CMK (cell line): ENCODE measurements around the gene RSBN1.
"Not testable (repeated sequence)": the region's sequence is repeated elsewhere in the genome, so short reads cannot be mapped to it uniquely, and the experiment has no call there.

Experiments used
- DNase-seq: peaks from one replicate; pipeline ENCODE4 v3.0.0-alpha.2; 2010; ENCODE audit warnings: low read depth

The RSBN1 gene

DNA sequence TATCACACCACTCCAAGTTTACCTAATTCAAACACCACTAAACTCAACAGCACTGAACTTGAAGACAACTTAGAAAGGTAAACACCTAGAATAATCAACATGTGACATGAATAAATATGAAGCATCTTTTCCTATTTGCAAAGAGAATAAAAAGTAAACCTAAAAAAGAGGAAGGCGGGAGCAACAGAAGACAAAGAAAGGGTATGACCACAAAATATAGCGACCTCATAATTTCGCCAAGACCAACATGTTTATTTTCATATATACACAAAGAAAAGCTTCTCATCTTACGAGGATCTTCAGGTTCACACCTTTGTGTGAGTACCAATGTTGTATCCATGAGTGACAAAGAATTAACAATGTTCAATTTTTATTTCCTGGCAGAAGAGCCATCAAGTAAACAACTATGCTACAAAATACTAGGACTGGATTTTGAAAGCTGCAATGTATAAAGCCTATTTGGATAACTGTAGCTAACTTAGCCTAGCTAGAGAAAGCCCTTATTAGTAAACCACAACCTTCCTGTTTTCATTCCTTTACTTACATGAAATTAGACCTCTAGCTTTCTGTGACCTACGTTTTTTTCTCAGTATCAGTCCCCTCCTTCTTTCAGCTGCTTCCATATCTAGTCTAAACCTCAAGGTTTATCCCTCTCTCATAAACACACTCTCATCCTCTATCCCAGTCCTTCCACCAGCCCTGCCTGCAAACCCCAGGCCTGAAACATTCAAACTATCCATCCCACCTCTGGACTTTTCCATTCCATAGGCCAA is 31.7 kb downstream of the RSBN1 start:
- no peak for DNase-seq

DNA sequence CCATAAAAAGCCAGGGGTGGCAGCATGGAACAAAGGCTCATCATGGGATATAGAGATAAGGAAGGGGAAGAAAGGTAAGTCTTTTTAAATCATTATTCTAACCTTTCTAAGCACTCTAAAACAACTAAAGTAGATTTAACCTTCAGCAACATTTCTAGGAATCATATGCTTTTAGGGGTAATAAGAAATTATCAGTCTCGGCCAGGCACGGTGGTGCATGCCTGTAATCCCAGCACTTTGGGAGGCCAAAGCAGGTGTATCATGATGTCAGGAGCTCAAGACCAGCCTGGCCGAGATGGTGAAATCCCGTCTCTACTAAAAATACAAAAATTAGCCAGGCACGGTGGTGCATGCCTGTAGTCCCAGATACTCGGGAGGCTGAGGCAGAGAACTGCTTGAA is 32.7 kb downstream of the RSBN1 start:
- DNase-seq: no peak

- no peak for DNase-seq
Measured at GRCh38 chr1:113777561-113777960, 34.7 kb downstream of the RSBN1 start.

DNA sequence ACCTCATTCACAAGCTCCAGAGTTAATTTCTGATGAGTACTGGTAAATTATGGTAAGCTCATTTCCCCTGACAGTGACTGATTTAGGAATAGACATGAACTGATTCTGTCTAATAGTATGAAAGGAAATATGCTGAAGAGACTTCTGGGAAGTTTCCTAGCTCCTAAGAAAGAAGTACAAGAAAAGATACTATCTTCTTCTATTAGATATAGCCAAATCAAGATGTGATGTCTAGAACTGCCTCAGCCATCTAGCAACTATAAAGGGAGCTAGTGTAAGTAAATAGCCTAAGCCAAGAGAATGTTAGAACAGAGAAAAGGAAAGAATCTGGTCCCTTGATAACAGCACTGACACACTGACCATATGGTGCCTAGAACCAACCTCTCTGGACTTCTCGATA is 42.2 kb downstream of the RSBN1 start:
- DNase-seq: no peak

- DNase-seq: no peak
Measured at GRCh38 chr1:113769601-113769970, 42.7 kb downstream of the RSBN1 start.

- no peak for DNase-seq
Measured at GRCh38 chr1:113768916-113769600, 43.2 kb downstream of the RSBN1 start.

DNA sequence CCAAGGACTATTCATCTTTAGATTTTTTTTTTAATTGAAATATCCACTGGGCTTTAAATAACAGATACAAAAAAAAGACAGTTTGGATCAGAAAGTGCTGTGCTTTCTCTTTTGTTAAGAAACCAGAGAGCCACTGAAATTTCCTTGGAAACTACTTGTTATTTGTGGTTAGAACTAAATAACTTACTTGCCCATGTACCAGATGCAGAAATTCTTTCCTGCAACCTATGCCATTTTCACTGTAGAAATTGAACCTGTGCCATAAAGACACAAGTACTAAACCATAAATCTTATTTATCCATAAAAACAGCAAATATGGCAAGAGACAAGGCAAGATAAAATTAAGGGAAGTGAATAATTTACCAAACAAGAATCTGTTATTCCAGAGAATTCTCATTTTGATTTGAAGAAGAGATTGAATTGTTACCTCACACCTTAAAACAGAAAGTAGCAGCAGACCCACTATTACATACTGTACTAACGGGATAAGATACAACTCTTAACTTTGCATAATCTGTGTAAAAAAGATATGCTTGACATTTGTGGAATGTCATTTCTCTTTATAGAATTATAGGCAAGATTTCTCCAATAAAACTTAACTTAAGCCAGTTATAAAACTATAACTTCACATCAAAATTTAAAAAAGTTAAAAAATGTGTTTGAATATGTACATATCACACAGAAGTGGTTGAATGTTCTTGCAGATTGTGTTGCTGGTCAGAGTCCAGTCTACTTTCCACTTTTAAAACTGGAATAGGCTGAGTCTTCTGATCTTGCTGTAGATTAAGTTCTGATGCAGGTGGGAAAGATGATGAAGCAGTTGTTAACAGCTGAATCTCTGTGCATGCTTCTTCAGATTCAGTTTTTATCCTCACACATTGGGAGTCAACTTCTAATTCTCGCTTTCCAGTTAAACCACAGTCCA is 46.7 kb downstream of the RSBN1 start:
- DNase-seq: no peak

- DNase-seq: no peak
Measured at GRCh38 chr1:113763661-113764060, 48.6 kb downstream of the RSBN1 start.

DNA sequence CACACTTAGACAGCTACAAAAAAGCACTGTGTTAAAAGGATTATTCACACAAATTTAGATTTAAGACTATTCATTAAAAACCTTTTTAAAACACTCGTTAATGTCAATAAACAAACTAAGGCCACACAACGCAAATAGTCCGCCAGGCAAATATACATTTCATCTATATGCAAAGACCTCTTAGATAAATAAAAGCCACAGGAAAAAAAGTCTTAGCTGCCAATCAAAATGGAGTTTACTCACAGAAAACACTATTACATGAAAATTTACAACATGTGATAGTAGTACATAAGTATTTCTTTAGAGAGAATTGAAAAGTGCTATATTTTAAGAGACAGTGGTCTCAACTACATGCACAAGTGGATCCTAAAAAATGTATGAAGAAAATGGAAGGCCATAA is 50.3 kb downstream of the RSBN1 start:
- no peak for DNase-seq

DNA sequence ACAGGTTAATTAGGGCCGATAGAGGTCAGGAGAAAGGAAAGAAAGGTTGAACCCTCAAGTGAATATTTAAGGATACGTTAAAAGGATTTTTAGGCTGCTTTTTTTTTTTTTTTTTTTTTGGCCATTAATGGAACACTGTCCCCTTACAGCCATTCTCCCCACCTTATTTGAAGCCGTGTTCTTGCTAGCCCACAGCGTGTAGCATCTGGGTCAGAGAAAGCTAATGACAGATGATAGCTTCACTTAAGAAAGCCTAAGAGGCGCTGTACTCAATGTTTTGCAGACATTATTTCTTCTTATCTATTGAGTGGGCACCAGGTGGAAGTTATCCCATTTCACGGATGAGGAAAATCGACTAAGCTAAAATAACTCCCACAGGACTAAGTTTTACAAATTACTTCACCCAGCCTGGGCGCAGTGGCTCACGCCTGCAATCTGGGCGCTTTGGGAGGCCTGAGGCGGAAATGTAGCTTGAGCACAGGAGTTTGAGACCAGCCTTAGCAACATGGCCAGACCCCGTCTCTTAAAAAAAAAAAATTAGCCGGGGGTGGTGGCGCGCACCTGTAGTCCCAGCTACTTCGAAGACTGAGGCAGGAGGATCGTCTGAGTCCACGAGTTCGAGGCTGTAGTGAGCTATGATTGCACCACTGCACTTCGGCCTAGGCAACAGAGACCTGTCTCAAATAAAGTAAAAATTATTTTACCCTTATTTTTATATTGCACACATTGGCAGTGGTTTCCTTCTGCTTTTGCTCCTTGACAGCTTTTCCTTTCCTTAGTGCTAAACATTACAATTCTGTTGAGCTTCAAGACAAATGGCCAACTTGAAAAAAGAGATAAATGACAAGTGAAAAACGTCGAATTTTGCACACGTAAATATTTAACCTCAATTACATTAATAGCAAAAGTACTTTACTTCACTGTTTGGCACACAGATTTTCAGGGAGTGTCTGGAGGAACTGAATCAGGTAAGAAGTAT is 51.9 kb downstream of the RSBN1 start:
- no peak for DNase-seq

- DNase-seq: peak; percentile 62
Measured at GRCh38 chr1:113759333-113760101, 52.8 kb downstream of the RSBN1 start, which contains the start of gene PHTF1. Gene PHTF1 (minus strand): TSS chr1:113759486. CDS start chr1:113758703, 783 bp downstream.

DNA sequence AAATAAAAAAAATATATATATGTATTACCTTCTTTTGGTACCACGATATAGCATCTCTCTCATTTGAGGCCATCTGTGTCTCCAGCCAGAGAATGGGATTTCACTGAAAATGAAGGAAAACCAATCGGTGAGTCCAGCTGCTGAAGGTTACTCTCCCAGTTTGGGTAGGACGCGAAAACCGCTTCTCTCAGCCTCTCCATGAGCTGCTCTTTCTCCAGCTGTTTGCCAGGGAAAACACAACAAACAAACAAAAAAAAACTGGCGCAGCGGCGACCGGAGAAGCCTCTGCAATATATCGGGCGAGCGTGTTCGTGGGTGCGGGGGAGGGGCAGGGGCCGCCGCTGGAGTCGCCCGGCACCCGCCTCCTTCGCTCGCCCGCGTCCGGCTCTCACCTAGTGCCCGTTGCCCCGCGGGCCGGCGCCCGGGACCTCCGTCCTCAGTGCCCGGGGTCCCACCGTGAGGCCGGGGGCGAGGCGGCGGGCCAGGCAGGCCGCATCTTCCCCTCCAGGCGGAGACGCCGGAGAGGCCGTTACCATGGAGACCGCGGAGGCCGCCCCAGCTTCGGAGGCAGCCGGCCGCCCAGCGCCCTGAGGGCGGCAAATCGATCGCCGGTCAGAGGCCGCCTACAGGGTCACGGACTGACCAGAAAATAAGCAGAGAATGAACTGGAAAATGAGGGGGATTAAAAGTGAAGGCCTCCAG is 53.5 kb downstream of the RSBN1 start:
- peak; percentile 52 for DNase-seq

DNA sequence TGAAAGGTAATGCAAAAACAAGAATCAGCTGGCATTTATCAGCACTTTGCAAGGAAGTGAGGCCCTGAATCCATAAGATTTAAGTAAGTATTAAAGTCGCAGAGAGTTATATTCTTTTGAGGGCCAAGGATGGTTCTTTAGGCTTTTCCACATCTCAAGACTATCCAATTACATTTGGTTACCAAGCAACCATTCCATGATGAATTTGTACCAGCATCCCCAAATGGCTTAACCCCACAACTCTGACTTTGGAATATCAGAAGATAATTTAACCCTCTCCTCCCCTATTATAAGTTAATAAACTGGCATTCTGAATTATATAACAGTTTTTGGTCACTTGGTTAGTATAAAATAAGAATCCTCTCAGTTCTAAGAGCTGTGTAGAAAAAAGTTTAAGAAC is 55.8 kb downstream of the RSBN1 start:
- DNase-seq: no peak

DNA sequence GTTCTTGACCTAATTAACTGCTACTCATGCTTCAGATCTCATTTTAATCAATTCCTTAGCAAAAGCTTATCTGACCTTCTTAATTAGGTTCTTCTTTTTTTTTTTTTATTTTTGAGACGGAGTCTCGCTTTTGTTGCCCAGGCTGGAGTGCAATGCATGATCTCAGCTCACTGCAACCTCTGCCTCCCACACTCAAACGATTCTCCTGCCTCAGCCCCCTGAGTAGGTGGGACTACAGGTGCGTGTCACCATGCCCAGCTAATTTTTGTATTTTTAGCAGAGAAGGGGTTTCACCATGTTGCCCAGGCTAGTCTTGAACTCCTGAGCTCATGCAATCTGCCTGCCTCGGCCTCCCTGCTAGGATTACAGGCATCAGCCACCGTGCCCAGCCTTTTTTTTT is 58.9 kb downstream of the RSBN1 start:
- DNase-seq: not testable (repeated sequence)

GRCh38 chr1:113751516-113751915 is 60.8 kb downstream of the RSBN1 start:
- no peak for DNase-seq

DNA sequence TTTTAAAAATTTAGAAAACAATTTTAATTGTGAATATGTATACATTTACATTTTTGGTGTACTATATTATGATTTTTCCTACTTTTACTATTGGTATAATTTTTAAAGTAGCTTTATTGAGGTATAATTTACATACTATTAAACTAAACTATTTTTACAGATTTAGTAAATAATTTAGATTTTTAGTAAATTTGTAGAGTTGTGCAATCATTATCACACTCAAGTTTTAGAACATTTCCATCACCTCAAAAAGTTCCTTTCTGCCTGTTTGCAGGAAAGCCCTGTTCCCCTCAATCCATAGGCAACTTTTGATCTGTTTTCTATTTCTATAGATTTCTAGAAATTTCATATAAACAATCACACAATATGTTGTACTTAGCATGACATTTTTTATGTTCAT is 61.2 kb downstream of the RSBN1 start:
- no peak for DNase-seq

DNA sequence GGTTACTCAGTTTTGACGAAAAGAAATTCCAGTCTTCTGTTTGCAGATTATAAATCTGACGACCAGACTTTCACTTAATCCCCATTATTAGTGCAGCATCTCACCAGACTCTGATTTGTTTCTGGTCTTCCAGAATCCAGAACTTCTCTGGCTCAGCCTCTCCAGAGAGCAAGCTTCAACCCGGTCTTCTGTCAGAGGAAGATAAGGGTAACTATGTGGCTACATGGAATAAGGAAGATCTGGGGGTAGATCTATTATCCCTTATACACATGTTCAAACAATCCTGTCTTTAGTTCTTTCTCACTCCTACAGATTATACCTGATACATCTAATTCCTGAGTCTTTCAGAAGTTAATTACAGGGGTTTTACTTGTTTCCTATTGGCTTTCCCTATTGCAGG is 62.9 kb downstream of the RSBN1 start:
- no peak for DNase-seq

DNA sequence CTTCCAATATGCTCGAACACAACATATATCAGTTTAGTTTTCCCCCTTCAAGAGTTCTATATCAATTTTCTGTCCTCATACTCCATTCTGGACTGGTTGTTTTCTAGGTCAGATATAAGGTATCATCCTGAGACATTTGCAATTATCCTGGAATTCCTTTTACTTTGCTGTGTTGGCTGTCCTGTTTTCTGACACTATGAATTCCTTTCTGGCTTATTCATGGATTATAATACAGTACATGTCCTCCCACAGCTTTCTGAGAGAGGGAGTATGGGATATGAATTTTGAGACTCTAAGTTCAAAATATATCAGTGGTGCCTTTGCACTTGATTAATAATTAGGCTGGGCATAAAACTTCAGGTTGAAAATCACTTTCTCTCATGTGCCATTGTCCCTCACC is 64.9 kb downstream of the RSBN1 start:
- DNase-seq: no peak

DNA sequence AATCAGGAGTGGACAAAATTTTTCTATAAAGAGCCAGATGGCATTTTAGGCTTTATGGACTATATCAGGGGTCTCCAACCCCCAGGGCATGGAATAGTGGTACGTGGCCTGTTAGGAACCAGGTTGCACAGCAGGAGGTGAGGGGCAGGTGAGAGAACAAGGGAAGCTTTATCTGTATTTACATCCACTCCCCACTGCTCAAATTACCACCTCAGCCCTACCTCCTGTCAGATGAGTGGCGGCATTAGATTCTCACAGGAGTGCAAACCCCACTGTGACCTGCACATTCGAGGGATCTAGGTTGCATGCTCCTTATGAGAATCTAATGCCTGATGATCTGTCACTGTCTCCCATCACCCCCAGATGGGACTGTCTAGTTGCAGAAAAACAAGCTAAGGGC is 66.9 kb downstream of the RSBN1 start:
- no peak for DNase-seq

DNA sequence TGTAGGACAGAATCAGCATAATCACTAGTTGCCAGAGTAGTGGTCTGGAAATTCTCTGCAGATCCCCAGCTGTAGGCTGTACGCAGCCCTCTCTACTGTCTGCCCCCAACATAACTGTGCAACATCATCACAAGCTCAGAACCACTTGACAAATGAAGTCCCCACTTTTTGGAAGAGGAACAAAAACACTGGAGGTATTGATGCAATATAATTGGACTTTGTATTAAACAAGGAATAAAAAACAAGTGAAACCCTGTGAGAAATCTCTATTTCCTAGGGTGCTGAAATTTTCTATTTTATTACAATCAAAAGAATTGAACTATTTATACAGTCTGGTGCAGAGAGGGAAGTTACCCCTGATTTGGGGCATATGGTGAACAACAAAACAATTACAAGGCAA is 68.2 kb downstream of the RSBN1 start:
- DNase-seq: no peak
